PC-3 (cell line): ENCODE data around the gene IPMK.

Source experiments
- CTCF ChIP-seq: fragments of 300-600 bp; sonication (generic); conservative IDR thresholded peaks from 2 replicates; pipeline ENCODE4 v1.5.1; 2017; ENCODE audit warnings: antibody characterized with exemption, low read depth, mild to moderate bottlenecking, low read length
- EZH2phosphoT487 ChIP-seq: fragments of 300-600 bp; sonication (generic); IDR thresholded peaks from 2 replicates; pipeline ENCODE4 v1.6.1; 2018; ENCODE audit warnings: mild to moderate bottlenecking, antibody characterized with exemption, low read length, borderline replicate concordance

- no peak for TF ChIP-seq CTCF
- TF ChIP-seq EZH2phosphoT487 = no peak
Observed at GRCh38 chr10:58253184-58253583, 14.5 kb downstream of the IPMK start.
